ENCODE results near the gene DES. TPM values are rescaled to one million over a fixed set of nuclear protein-coding genes. Genes with fewer than 3 reads are reported as not detected.

Gene DES
- total RNA-seq, 4 donors from 2014 or later: 19,008 to 28,635 (median 23,575) TPM

- ATAC-seq: peak; percentile 24 to 52
- Histone ChIP-seq H3K27ac (peak overlapping the region; percentile 95 to 99 (median 97)), H3K4me1 (peaks cover 48 to 55% of the 10 kb centered on the region in 2 donors), H3K27me3 (no peaks in the 10 kb centered on the region), H3K4me3 (peak overlapping the region in 3 of 4 donors; percentile 9 to 23 (median 16)), H3K36me3 (peaks cover 0 to 10% of the 10 kb centered on the region in 2 donors), H3K9me3 (no peaks in the 10 kb centered on the region)
- intact Hi-C loops (cut with DNase I; ENCODE audit: low total_unique reads): loop anchor here (1.0 to 2.0 kb wide), 2 partner anchors 13 to 34 kb away; partner anchors contain the start of gene DES
- in situ Hi-C loops (cut with MboI; ENCODE audit: low sequenced_read_pairs in 4 of 4): loop anchor here in 2 of 4 donors (10.0 kb wide), 1 partner anchor 47 kb away; no protein-coding TSS in a partner anchor
- TF ChIP-seq CTCF (IDR thresholded peaks at IDR 0.05 in 4 of 5, conservative IDR thresholded peaks at IDR 0.05 in 1 of 5) (no peak), POLR2A (IDR thresholded peaks at IDR 0.05) (no peak)
- peak; percentile 37 to 90 for DNase-seq
These were observed 33.6 kb downstream of the DES start for GRCh38 chr2:219451661-219452360.

- H3K4me1 ChIP-seq: peaks cover 56 to 60% of the 10 kb centered on the region in 2 donors
- TF ChIP-seq POLR2A (IDR thresholded peaks at IDR 0.05): peak; percentile 60 to 61
- no peak for TF ChIP-seq CTCF (IDR thresholded peaks at IDR 0.05 in 4 of 5, conservative IDR thresholded peaks at IDR 0.05 in 1 of 5)
- no peaks in the 10 kb centered on the region for H3K9me3 ChIP-seq
- DNase-seq (peak; percentile 88 to 92), ATAC-seq (peak; percentile 70 to 77)
- no peaks in the 10 kb centered on the region for H3K27me3 ChIP-seq
- peaks cover 0 to 15% of the 10 kb centered on the region in 2 donors for H3K36me3 ChIP-seq
- intact Hi-C loops (cut with DNase I; ENCODE audit: low total_unique reads) (loop anchor here (1.0 to 2.0 kb wide), 3 partner anchors 14 to 47 kb away; partner anchors contain the start of gene DES), in situ Hi-C loops (cut with MboI; ENCODE audit: low sequenced_read_pairs in 4 of 4) (loop anchor here in 2 of 4 donors (10.0 kb wide), 1 partner anchor 48 kb away; no protein-coding TSS in a partner anchor)
- H3K27ac ChIP-seq: peak overlapping the region; percentile 95 to 99 (median 97)
- H3K4me3 ChIP-seq: peak overlapping the region in 2 of 4 donors; percentile 14 to 16
These were observed 34.5 kb downstream of the DES start for GRCh38 chr2:219452361-219453317.

GRCh38 chr2:219453671-219454590, 35.8 kb downstream of the DES start:
- Histone ChIP-seq H3K4me3 (peak overlapping the region in 1 of 4 donors; percentile 2), H3K4me1 (peaks cover 68 to 72% of the 10 kb centered on the region in 2 donors), H3K27me3 (no peaks in the 10 kb centered on the region), H3K9me3 (no peaks in the 10 kb centered on the region), H3K36me3 (peaks cover 0 to 15% of the 10 kb centered on the region in 2 donors), H3K27ac (peak overlapping the region; percentile 95 to 99 (median 97))
- intact Hi-C loops (cut with DNase I; ENCODE audit: low total_unique reads) (loop anchor here (1.0 to 2.0 kb wide), 2 partner anchors 15 to 49 kb away; no protein-coding TSS in a partner anchor), in situ Hi-C loops (cut with MboI; ENCODE audit: low sequenced_read_pairs in 4 of 4) (loop anchor here in 2 of 4 donors (10.0 kb wide), 1 partner anchor 49 kb away; no protein-coding TSS in a partner anchor)
- DNase-seq: peak in 1 of 2 donors; percentile 80
- no peak for ATAC-seq
- no peak for TF ChIP-seq POLR2A (IDR thresholded peaks at IDR 0.05)

- ATAC-seq (no peak), DNase-seq (no peak)
- Histone ChIP-seq H3K4me1 (peaks cover 77% of the 10 kb centered on the region in 2 donors), H3K4me3 (no peak overlapping the region), H3K27ac (peak overlapping the region; percentile 95 to 99 (median 97)), H3K27me3 (no peaks in the 10 kb centered on the region), H3K9me3 (no peaks in the 10 kb centered on the region), H3K36me3 (peaks cover 0 to 5% of the 10 kb centered on the region in 2 donors)
- in situ Hi-C loops (cut with MboI; ENCODE audit: low sequenced_read_pairs in 4 of 4): loop anchor here in 2 of 4 donors (10.0 kb wide), 1 partner anchor 51 kb away; no protein-coding TSS in a partner anchor
- TF ChIP-seq POLR2A (IDR thresholded peaks at IDR 0.05): no peak
- intact Hi-C loops (cut with DNase I; ENCODE audit: low total_unique reads): no loop called here
These were observed 37.4 kb downstream of the DES start for GRCh38 chr2:219455581-219455980.

Data from gastrocnemius medialis (tissue), 4 donors.